ENCODE data around the gene DSCAM. TPM values are rescaled to one million over a fixed set of nuclear protein-coding genes. Genes with fewer than 3 reads are reported as not detected.

DSCAM gene
- total RNA-seq, 1 experiment from 2014 or later = not detected

DNA sequence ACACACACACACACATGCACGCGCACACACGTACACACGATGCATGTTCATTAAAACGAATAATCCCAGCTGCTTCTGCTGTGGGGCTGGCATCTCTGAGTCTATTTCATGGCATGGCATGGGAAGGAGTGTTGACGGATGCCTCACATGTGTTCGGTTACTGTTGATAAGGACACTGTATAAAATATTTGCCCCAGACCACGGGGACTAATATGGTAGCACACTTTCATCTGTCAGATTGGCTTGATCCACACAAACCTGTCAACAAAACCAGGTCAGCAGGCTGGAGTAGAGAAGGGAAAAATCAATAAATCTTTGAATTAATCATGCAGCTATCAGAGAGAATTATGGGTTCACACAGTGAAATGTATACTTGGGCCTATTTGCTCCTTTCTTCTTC lies 171.9 kb downstream of the DSCAM start:
- Histone ChIP-seq H4K20me1 (ENCODE audit: insufficient read depth) (no peaks in the 10 kb centered on the region), H3K9me2 (ENCODE audit: insufficient read depth) (no peaks in the 10 kb centered on the region), H3K27me3 (ENCODE audit: insufficient read depth, low read length) (no peaks in the 10 kb centered on the region), H3K4me2 (ENCODE audit: low read length) (no peak overlapping the region), H3K36me3 (ENCODE audit: control insufficient read depth in 1 of 2, insufficient read depth in 2 of 2, low read length in 2 of 2) (no peaks in the 10 kb centered on the region), H3K79me2 (ENCODE audit: insufficient read depth, low read length) (no peaks in the 10 kb centered on the region), H2AFZ (ENCODE audit: low read depth, low read length, poor library complexity, severe bottlenecking) (no peak overlapping the region), H3K4me3 (replicated peaks in 1 of 2; ENCODE audit: low read depth in 1 of 2, low read length in 2 of 2) (no peak overlapping the region), H3K9ac (ENCODE audit: low read length) (no peak overlapping the region), H3K4me1 (ENCODE audit: control insufficient read depth in 1 of 2, insufficient read depth in 2 of 2, low read length in 2 of 2) (no peaks in the 10 kb centered on the region), H3K9me3 (ENCODE audit: control insufficient read depth in 1 of 2, insufficient read depth in 1 of 2, low read depth in 1 of 2, low read length in 2 of 2) (peaks cover 23 to 40% of the 10 kb centered on the region in 2 experiments; a peak in 3 of 4 replicates), H3K27ac (ENCODE audit: low read depth, low read length) (no peak overlapping the region)
- intact Hi-C loops (cut with micrococcal nuclease) = no loop called here
- no peak for ATAC-seq
- no peak for TF ChIP-seq POLR2A (IDR thresholded peaks at IDR 0.05; ENCODE audit: borderline replicate concordance, extremely low read depth, insufficient read depth, insufficient read length)
- no peak for TF ChIP-seq SIN3A (IDR thresholded peaks at IDR 0.05; ENCODE audit: low read depth)
- no peak for TF ChIP-seq YY1 (IDR thresholded peaks at IDR 0.05; ENCODE audit: extremely low read depth, insufficient replicate concordance, low read depth, low read length)
- no peak for TF ChIP-seq JUND (IDR thresholded peaks at IDR 0.05)
- no peak for TF ChIP-seq CBX3 (IDR thresholded peaks at IDR 0.05; ENCODE audit: low read depth)
- TF ChIP-seq, protein P1, sequence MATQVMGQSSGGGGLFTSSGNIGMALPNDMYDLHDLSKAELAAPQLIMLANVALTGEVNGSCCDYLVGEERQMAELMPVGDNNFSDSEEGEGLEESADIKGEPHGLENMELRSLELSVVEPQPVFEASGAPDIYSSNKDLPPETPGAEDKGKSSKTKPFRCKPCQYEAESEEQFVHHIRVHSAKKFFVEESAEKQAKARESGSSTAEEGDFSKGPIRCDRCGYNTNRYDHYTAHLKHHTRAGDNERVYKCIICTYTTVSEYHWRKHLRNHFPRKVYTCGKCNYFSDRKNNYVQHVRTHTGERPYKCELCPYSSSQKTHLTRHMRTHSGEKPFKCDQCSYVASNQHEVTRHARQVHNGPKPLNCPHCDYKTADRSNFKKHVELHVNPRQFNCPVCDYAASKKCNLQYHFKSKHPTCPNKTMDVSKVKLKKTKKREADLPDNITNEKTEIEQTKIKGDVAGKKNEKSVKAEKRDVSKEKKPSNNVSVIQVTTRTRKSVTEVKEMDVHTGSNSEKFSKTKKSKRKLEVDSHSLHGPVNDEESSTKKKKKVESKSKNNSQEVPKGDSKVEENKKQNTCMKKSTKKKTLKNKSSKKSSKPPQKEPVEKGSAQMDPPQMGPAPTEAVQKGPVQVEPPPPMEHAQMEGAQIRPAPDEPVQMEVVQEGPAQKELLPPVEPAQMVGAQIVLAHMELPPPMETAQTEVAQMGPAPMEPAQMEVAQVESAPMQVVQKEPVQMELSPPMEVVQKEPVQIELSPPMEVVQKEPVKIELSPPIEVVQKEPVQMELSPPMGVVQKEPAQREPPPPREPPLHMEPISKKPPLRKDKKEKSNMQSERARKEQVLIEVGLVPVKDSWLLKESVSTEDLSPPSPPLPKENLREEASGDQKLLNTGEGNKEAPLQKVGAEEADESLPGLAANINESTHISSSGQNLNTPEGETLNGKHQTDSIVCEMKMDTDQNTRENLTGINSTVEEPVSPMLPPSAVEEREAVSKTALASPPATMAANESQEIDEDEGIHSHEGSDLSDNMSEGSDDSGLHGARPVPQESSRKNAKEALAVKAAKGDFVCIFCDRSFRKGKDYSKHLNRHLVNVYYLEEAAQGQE (IDR thresholded peaks at IDR 0.05; ENCODE audit: low read depth) = no peak
- no peak for TF ChIP-seq ZNF274 (IDR thresholded peaks at IDR 0.05; ENCODE audit: low read depth, low read length)
- TF ChIP-seq, protein P2, sequence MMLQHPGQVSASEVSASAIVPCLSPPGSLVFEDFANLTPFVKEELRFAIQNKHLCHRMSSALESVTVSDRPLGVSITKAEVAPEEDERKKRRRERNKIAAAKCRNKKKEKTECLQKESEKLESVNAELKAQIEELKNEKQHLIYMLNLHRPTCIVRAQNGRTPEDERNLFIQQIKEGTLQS (IDR thresholded peaks at IDR 0.05) = no peak
- TF ChIP-seq FOSL1 (IDR thresholded peaks at IDR 0.05; ENCODE audit: low read depth) = no peak
- TF ChIP-seq, protein P3, sequence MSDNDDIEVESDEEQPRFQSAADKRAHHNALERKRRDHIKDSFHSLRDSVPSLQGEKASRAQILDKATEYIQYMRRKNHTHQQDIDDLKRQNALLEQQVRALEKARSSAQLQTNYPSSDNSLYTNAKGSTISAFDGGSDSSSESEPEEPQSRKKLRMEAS (IDR thresholded peaks at IDR 0.05) = no peak
- TF ChIP-seq, protein P4, sequence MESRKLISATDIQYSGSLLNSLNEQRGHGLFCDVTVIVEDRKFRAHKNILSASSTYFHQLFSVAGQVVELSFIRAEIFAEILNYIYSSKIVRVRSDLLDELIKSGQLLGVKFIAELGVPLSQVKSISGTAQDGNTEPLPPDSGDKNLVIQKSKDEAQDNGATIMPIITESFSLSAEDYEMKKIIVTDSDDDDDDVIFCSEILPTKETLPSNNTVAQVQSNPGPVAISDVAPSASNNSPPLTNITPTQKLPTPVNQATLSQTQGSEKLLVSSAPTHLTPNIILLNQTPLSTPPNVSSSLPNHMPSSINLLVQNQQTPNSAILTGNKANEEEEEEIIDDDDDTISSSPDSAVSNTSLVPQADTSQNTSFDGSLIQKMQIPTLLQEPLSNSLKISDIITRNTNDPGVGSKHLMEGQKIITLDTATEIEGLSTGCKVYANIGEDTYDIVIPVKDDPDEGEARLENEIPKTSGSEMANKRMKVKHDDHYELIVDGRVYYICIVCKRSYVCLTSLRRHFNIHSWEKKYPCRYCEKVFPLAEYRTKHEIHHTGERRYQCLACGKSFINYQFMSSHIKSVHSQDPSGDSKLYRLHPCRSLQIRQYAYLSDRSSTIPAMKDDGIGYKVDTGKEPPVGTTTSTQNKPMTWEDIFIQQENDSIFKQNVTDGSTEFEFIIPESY (IDR thresholded peaks at IDR 0.05; ENCODE audit: extremely low read depth, insufficient replicate concordance, low read length) = no peak
- TF ChIP-seq EZH2phosphoT487 (IDR thresholded peaks at IDR 0.05; ENCODE audit: borderline replicate concordance) = no peak
- ChIA-PET CTCF (no interaction called here), POLR2A (no interaction called here), RAD21 (ENCODE audit: low non-redundant PET in 1 of 2, low total read pairs in 2 of 2, uncharacterized antibody in 2 of 2, unreplicated experiment in 2 of 2) (no interaction called here)
- BruUV-seq (replicated peaks) = no TSS peak
- DNase-seq (ENCODE audit: low read depth, low spot score) = no peak

Measured in HCT116 (cell line).